Tibial artery (tissue), 4 donors: ENCODE results near the gene WNT3.

Experiments used
- DNase-seq, 2 donors: peaks; one replicate each; pipeline ENCODE4 v3.0.0-alpha.2; 2019
- H3K27ac ChIP-seq, 2 donors: fragments of 200-600 bp; sonication (generic) in 1 of 2; 1 replicate in 1 of 2; 2 replicates in 1 of 2; pipeline ENCODE4 v1.5.1; 2018 to 2019; ENCODE audit warnings: mild to moderate bottlenecking in 1 of 2
- H3K27me3 ChIP-seq, 2 donors: fragments of 200-600 bp; sonication (generic) in 1 of 2; one replicate each; pipeline versions ENCODE4 v1.5.1 to v1.6.0; 2016 to 2019
- H3K36me3 ChIP-seq, 3 donors: fragments of 200-600 bp; sonication (generic) in 2 of 3; one replicate each; pipeline ENCODE4 v1.5.1; 2016 to 2019; ENCODE audit warnings: mild to moderate bottlenecking in 2 of 3
- H3K4me1 ChIP-seq, 4 donors: fragments of 200-600 bp; sonication (generic) in 2 of 4; 1 replicate in 3 of 4; 2 replicates in 1 of 4; pipeline ENCODE4 v1.5.1; 2016 to 2019
- H3K4me3 ChIP-seq, 2 donors: fragments of 200-600 bp; sonication (generic) in 1 of 2; 1 replicate in 1 of 2; 2 replicates in 1 of 2; pipeline ENCODE4 v1.5.1; 2018 to 2019; ENCODE audit warnings: mild to moderate bottlenecking in 2 of 2
- H3K9me3 ChIP-seq, 3 donors: fragments of 200-600 bp; sonication (generic) in 1 of 3; one replicate each; pipeline ENCODE4 v1.5.1; 2016 to 2019
- CTCF ChIP-seq, 2 experiments: fragments of 200-600 bp in 1 of 2; fragments of 450-650 bp in 1 of 2; IDR thresholded peaks; one replicate each; pipeline ENCODE4 v1.5.1; 2017 to 2019; ENCODE audit warnings: antibody characterized with exemption in 2 of 2, mild to moderate bottlenecking in 1 of 2, moderate library complexity in 1 of 2
- intact Hi-C: fragments of 100-400 bp; cut with DNase I; formaldehyde crosslinking; loops from one replicate; pipeline ENCODE4 v1.15.0; 2023; ENCODE audit warnings: low total_unique reads

Gene WNT3

GRCh38 chr17:46722662-46723285, 95.7 kb downstream of the WNT3 start:
- no peak for TF ChIP-seq CTCF (IDR thresholded peaks at IDR 0.05)
- no peaks in the 10 kb centered on the region for H3K9me3 ChIP-seq
- DNase-seq: no peak
- no peaks in the 10 kb centered on the region for H3K4me1 ChIP-seq
- peaks cover 0 to 24% (median 3%) of the 10 kb centered on the region in 3 donors for H3K36me3 ChIP-seq
- H3K4me3 ChIP-seq: no peak overlapping the region
- intact Hi-C loops: no loop called here
- no peaks in the 10 kb centered on the region for H3K27me3 ChIP-seq
- H3K27ac ChIP-seq: no peak overlapping the region

GRCh38 chr17:46720408-46720807, 98.1 kb downstream of the WNT3 start:
- intact Hi-C loops: no loop called here
- H3K9me3 ChIP-seq: no peaks in the 10 kb centered on the region
- no peaks in the 10 kb centered on the region for H3K27me3 ChIP-seq
- H3K4me3 ChIP-seq: no peak overlapping the region
- no peak for DNase-seq
- no peak overlapping the region for H3K27ac ChIP-seq
- H3K4me1 ChIP-seq: no peaks in the 10 kb centered on the region
- no peak for TF ChIP-seq CTCF (IDR thresholded peaks at IDR 0.05)
- peaks cover 0 to 25% (median 14%) of the 10 kb centered on the region in 3 donors for H3K36me3 ChIP-seq

GRCh38 chr17:46719891-46720290, 98.6 kb downstream of the WNT3 start:
- no peak for DNase-seq
- Histone ChIP-seq H3K4me1 (no peaks in the 10 kb centered on the region), H3K27ac (no peak overlapping the region), H3K27me3 (no peaks in the 10 kb centered on the region), H3K36me3 (peaks cover 0 to 30% (median 14%) of the 10 kb centered on the region in 3 donors), H3K9me3 (no peaks in the 10 kb centered on the region), H3K4me3 (no peak overlapping the region)
- no peak for TF ChIP-seq CTCF (IDR thresholded peaks at IDR 0.05)
- intact Hi-C loops: no loop called here

- Histone ChIP-seq H3K36me3 (peaks cover 0 to 43% (median 14%) of the 10 kb centered on the region in 3 donors), H3K9me3 (no peaks in the 10 kb centered on the region), H3K4me1 (no peaks in the 10 kb centered on the region), H3K27ac (no peak overlapping the region), H3K4me3 (no peak overlapping the region), H3K27me3 (no peaks in the 10 kb centered on the region)
- DNase-seq: no peak
- intact Hi-C loops: no loop called here
- no peak for TF ChIP-seq CTCF (IDR thresholded peaks at IDR 0.05)
These were observed 100.5 kb downstream of the WNT3 start for GRCh38 chr17:46717999-46718398.
